ENCODE measurements around the gene SLC12A7.

DNA sequence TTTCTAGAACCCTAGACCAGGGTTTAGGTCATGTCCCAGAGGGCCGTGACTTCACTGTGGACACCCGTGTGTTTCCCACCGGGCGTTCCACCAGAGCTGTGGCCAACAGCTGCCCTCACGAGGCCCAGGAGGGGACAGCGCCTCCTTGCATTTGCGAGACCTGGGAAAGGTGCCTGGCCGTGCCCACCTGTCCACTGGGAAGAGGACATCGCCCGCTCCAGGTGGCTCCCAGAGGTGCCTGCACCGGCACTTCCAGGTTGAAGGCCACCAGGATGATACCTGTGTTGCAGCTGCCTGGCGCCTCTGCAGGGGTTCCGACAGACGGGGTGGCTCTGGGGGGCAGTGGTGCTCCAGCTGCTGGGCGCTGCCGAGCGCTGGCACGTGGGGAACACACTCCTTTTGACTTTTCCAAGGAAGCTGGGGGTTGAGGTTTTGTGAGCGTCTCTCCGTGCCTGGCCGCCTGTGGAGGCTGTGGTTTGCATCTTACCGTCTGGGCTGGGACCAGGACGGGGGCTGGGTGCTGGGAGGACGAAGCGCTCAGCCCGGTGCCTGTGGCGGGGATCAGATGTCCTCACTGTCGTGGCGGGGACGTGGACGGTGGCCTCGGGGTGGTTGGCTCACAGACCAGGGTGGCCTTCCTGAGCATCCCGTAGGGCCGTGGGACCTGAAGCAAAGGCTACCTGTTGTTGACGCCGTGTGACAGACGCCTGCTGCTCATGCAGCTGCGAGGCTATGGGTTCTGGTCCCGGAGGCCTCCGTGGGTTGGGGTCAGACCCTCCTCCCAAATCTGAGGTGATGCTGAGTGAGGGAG, 84.0 kb downstream of the SLC12A7 start:
- TF ChIP-seq EZH2 (IDR thresholded peaks at IDR 0.05) = no peak
- no peak for TF ChIP-seq POLR2AphosphoS5 (IDR thresholded peaks at IDR 0.05; ENCODE audit: borderline replicate concordance, low read depth, low read length)

Data from SK-N-MC (cell line).